ENCODE measurements around the gene DDX39B. TPM values are rescaled to one million over a fixed set of nuclear protein-coding genes. Genes with fewer than 3 reads are reported as not detected.

DDX39B gene
- total and polyA plus RNA-seq, 2 of the 4 experiments (the other 2 are of a cell fraction): 371 to 796 TPM

DNA sequence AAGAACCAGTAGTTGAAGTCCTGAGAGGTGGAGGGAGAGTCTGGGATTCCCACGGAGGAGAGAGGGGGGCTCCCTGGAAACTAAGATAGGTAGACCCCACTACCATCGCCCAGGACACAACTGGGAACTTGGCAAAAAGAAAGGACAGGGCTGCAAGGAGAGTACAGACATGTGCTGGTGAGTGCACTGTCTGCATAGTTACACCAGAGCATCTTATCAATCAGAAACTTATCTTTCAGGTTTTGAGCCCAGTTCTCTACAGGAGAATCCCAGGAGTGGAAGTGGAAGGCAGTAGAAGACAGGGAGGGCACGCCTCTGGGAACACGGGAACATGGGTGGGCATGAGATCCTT lies 17.8 kb upstream of the DDX39B start:
- Histone ChIP-seq H3K36me3 (ENCODE audit: control insufficient read depth, insufficient read depth, low read length) (peaks cover 28% of the 10 kb centered on the region), H3K4me2 (ENCODE audit: low read depth, low read length) (no peak overlapping the region), H2BK20ac (ENCODE audit: low read depth, low read length) (peak overlapping the region; percentile 14; the same call in 1 of the 2 replicates), H3K4me3 (ENCODE audit: insufficient read depth, low read depth, low read length) (no peak overlapping the region), H3K9me3 (ENCODE audit: control insufficient read depth, insufficient read depth, low read length) (no peaks in the 10 kb centered on the region), H4K5ac (ENCODE audit: low read depth, low read length) (no peak overlapping the region), H2AFZ (replicated peaks; ENCODE audit: low read length, poor library complexity) (peak overlapping the region; percentile 9), H2AK5ac (ENCODE audit: low read depth, low read length) (peak overlapping the region; percentile 78; the same call in 1 of the 2 replicates), H3K79me1 (ENCODE audit: low read depth in 1 of 2, low read length in 2 of 2) (peaks cover 9 to 20% of the 10 kb centered on the region in 2 experiments; a peak in 3 of 4 replicates), H3K18ac (ENCODE audit: low read depth, low read length) (no peak overlapping the region), H3K23ac (ENCODE audit: low read depth, low read length) (peak overlapping the region; percentile 59; the same call in 1 of the 2 replicates), H3K4ac (ENCODE audit: low read depth, low read length) (peak overlapping the region; percentile 66), H2BK120ac (ENCODE audit: low read depth, low read length) (0 out of 2 replicates have a peak overlapping the region, but pooled peaks have one; percentile 72), H2BK15ac (ENCODE audit: low read depth, low read length) (peak overlapping the region; percentile 21; the same call in 1 of the 3 replicates), H2BK5ac (ENCODE audit: low read depth, low read length, poor library complexity, severe bottlenecking) (peak overlapping the region; percentile 46), H3K9me1 (ENCODE audit: insufficient read depth, low read length) (peaks cover 19% of the 10 kb centered on the region; the same call in 1 of the 2 replicates), H3K27me3 (ENCODE audit: control insufficient read depth, insufficient read depth, low read length) (no peaks in the 10 kb centered on the region), H3K27ac (ENCODE audit: insufficient read depth, low read length) (no peak overlapping the region), H4K20me1 (ENCODE audit: insufficient read depth, low read length) (no peaks in the 10 kb centered on the region), H4K8ac (ENCODE audit: low read depth in 2 of 2, low read length in 2 of 2) (peak overlapping the region in 1 of 2 experiments; percentile 57; a peak in 1 of 4 replicates), H3K56ac (ENCODE audit: extremely low read depth, insufficient read depth, low read length) (no peak overlapping the region), H3K4me1 (ENCODE audit: control insufficient read depth, insufficient read depth, low read length) (peaks cover 18% of the 10 kb centered on the region), H2AK9ac (replicated peaks; ENCODE audit: low read depth, low read length, poor library complexity) (peak overlapping the region; percentile 74), H4K91ac (ENCODE audit: insufficient read depth, low read depth, low read length) (peak overlapping the region; percentile 52), H3K9ac (ENCODE audit: low read depth, low read length) (no peak overlapping the region), H3K14ac (replicated peaks; ENCODE audit: low read depth, low read length) (peak overlapping the region; percentile 52; the same call in 1 of the 2 replicates)
- 85% methylated on average over 3 of the region's 4 CpGs; no CpG with 5 or more reads in 1 of the 2 experiments for WGBS, 2 experiments (ENCODE audit: extremely low coverage in 2 of 2, insufficient read length in 1 of 2)
- no peak for ATAC-seq (ENCODE audit: low read depth)
- dilution Hi-C loops (cut with HindIII; ENCODE audit: low sequenced_read_pairs, unreplicated experiment): no loop called here
- ChIA-PET POLR2A (ENCODE audit: unreplicated experiment) (no interaction called here), CTCF (no interaction called here)
- intact Hi-C loops (cut with micrococcal nuclease): no loop called here
- no peak for TF ChIP-seq RCOR1 (IDR thresholded peaks at IDR 0.05; ENCODE audit: insufficient replicate concordance, low read length)
- TF ChIP-seq POLR2A (IDR thresholded peaks at IDR 0.05; ENCODE audit: low read depth, low read length): no peak
- TF ChIP-seq MAZ (IDR thresholded peaks at IDR 0.05; ENCODE audit: borderline replicate concordance, low read depth, low read length): no peak
- TF ChIP-seq SMC3 (IDR thresholded peaks at IDR 0.05; ENCODE audit: low read depth, low read length): no peak
- no peak for TF ChIP-seq FOS (IDR thresholded peaks at IDR 0.05; ENCODE audit: low read depth, low read length)
- TF ChIP-seq RFX5 (IDR thresholded peaks at IDR 0.05; ENCODE audit: low read depth, low read length): no peak
- TF ChIP-seq RAD21 (IDR thresholded peaks at IDR 0.05; ENCODE audit: low read length): no peak
- no peak for TF ChIP-seq CEBPB (IDR thresholded peaks at IDR 0.05; ENCODE audit: low read depth, low read length)
- TF ChIP-seq ELK1 (IDR thresholded peaks at IDR 0.05; ENCODE audit: borderline replicate concordance, low read depth, low read length): no peak
- TF ChIP-seq, protein P1, sequence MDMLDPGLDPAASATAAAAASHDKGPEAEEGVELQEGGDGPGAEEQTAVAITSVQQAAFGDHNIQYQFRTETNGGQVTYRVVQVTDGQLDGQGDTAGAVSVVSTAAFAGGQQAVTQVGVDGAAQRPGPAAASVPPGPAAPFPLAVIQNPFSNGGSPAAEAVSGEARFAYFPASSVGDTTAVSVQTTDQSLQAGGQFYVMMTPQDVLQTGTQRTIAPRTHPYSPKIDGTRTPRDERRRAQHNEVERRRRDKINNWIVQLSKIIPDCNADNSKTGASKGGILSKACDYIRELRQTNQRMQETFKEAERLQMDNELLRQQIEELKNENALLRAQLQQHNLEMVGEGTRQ (IDR thresholded peaks at IDR 0.05; ENCODE audit: low read depth, low read length): no peak
- no peak for TF ChIP-seq MXI1 (IDR thresholded peaks at IDR 0.05; ENCODE audit: borderline replicate concordance, low read depth, low read length)
- TF ChIP-seq, protein P2, sequence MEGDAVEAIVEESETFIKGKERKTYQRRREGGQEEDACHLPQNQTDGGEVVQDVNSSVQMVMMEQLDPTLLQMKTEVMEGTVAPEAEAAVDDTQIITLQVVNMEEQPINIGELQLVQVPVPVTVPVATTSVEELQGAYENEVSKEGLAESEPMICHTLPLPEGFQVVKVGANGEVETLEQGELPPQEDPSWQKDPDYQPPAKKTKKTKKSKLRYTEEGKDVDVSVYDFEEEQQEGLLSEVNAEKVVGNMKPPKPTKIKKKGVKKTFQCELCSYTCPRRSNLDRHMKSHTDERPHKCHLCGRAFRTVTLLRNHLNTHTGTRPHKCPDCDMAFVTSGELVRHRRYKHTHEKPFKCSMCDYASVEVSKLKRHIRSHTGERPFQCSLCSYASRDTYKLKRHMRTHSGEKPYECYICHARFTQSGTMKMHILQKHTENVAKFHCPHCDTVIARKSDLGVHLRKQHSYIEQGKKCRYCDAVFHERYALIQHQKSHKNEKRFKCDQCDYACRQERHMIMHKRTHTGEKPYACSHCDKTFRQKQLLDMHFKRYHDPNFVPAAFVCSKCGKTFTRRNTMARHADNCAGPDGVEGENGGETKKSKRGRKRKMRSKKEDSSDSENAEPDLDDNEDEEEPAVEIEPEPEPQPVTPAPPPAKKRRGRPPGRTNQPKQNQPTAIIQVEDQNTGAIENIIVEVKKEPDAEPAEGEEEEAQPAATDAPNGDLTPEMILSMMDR (conservative IDR thresholded peaks at IDR 0.05; ENCODE audit: low read depth, low read length): no peak
- TF ChIP-seq MAFK (IDR thresholded peaks at IDR 0.05; ENCODE audit: low read depth, low read length): no peak
- TF ChIP-seq BHLHE40 (IDR thresholded peaks at IDR 0.05; ENCODE audit: low read depth, low read length): no peak
- no peak for TF ChIP-seq CHD1 (IDR thresholded peaks at IDR 0.05; ENCODE audit: low read depth, low read length)
- no peak for TF ChIP-seq NFE2L2 (IDR thresholded peaks at IDR 0.05; ENCODE audit: low read depth, low read length)
- no TSS peak for BruUV-seq (replicated peaks)
- DNase-seq: no peak
- in situ Hi-C loops (cut with MboI; ENCODE audit: low sequenced_read_pairs): no loop called here
